Skeletal muscle tissue (tissue), 4 donors: ENCODE data around the gene VAPB. TPM values are rescaled to one million over a fixed set of nuclear protein-coding genes. Genes with fewer than 3 reads are reported as not detected.

ENCODE experiments used
- H3K27ac ChIP-seq: one replicate; pipeline ENCODE4 v1.7.0; 2013; ENCODE audit warnings: mild to moderate bottlenecking, low read depth, low read length, inconsistent platforms
- H3K27me3 ChIP-seq, 3 donors: one replicate each; pipeline ENCODE4 v1.7.0; 2013; ENCODE audit warnings: low read length in 3 of 3; ENCODE audit not compliant: control insufficient read depth in 3 of 3, insufficient read depth in 3 of 3
- H3K36me3 ChIP-seq, 3 donors: one replicate each; pipeline ENCODE4 v1.7.0; 2013; ENCODE audit warnings: low read length in 3 of 3; ENCODE audit not compliant: control insufficient read depth in 3 of 3, insufficient read depth in 3 of 3
- H3K4me1 ChIP-seq, 3 donors: one replicate each; pipeline ENCODE4 v1.7.0; 2013; ENCODE audit warnings: low read length in 3 of 3, mild to moderate bottlenecking in 3 of 3; ENCODE audit not compliant: control insufficient read depth in 3 of 3, insufficient read depth in 3 of 3
- H3K4me3 ChIP-seq, 3 donors: one replicate each; pipeline ENCODE4 v1.7.0; 2013; ENCODE audit warnings: low read length in 3 of 3
- H3K9ac ChIP-seq, 3 donors: one replicate each; pipeline ENCODE4 v1.7.0; 2013; ENCODE audit warnings: low read length in 3 of 3, mild to moderate bottlenecking in 3 of 3, moderate library complexity in 2 of 3, low read depth in 1 of 3
- H3K9me3 ChIP-seq, 3 donors: one replicate each; pipeline ENCODE4 v1.7.0; 2013; ENCODE audit warnings: low read length in 3 of 3; ENCODE audit not compliant: control insufficient read depth in 3 of 3
- total RNA-seq: library from RNA; depleted of rRNA; stranded (reverse); fragments of >200 nt; gene quantifications from one replicate; pipeline ENCODE4 v1.2.3, GENCODE V29; 2014
- donor health status: Osteomylitis.

VAPB gene
- total RNA-seq, 1 donor from 2014 or later, result 19.8 TPM

GRCh38 chr20:58452667-58453255 is 63.7 kb downstream of the VAPB start:
- H3K4me3 ChIP-seq, result no peak overlapping the region
- peaks cover 0 to 2% (median 0%) of the 10 kb centered on the region in 3 donors for H3K36me3 ChIP-seq
- no peak overlapping the region for H3K9ac ChIP-seq
- H3K27ac ChIP-seq, result no peak overlapping the region
- H3K9me3 ChIP-seq, result no peaks in the 10 kb centered on the region
- H3K27me3 ChIP-seq, result no peaks in the 10 kb centered on the region
- no peaks in the 10 kb centered on the region for H3K4me1 ChIP-seq

DNA sequence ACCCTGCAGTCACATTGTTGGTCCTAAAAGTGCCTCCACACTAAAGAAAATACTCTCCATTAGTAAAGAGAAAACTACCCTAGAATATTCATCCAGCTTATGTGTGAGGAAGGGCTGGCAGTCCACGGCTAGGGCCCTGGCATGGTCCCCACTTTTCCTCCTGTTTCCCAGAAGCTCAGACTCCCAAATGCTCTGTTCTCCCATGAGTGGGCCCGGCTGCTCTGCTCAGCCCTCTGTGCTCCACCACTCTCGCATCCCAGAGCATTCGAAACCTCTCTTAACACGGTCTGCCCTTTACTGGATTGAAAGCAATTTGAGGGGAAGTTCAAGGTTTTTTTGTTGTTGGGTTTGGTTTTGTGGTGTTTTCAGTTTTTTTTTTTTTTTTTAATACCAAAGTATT is 64.4 kb downstream of the VAPB start:
- Histone ChIP-seq H3K27me3 (no peaks in the 10 kb centered on the region), H3K27ac (no peak overlapping the region), H3K9me3 (no peaks in the 10 kb centered on the region)

GRCh38 chr20:58454460-58454859 is 65.4 kb downstream of the VAPB start:
- Histone ChIP-seq H3K27me3 (no peaks in the 10 kb centered on the region), H3K27ac (no peak overlapping the region), H3K36me3 (peaks cover 0 to 2% (median 0%) of the 10 kb centered on the region in 3 donors), H3K4me1 (no peaks in the 10 kb centered on the region), H3K9me3 (no peaks in the 10 kb centered on the region), H3K9ac (no peak overlapping the region), H3K4me3 (no peak overlapping the region)

More for the DNA sequence above, 64.4 kb downstream of the VAPB start:
- Histone ChIP-seq H3K4me1 (no peaks in the 10 kb centered on the region), H3K4me3 (no peak overlapping the region), H3K36me3 (peaks cover 0 to 2% (median 0%) of the 10 kb centered on the region in 3 donors), H3K9ac (no peak overlapping the region)

GRCh38 chr20:58457083-58457695 is 68.2 kb downstream of the VAPB start:
- no peaks in the 10 kb centered on the region for H3K9me3 ChIP-seq
- peaks cover 0 to 2% (median 0%) of the 10 kb centered on the region in 3 donors for H3K36me3 ChIP-seq
- H3K27me3 ChIP-seq, result no peaks in the 10 kb centered on the region
- no peak overlapping the region for H3K4me3 ChIP-seq
- no peak overlapping the region for H3K27ac ChIP-seq
- H3K4me1 ChIP-seq, result no peaks in the 10 kb centered on the region
- H3K9ac ChIP-seq, result no peak overlapping the region

DNA sequence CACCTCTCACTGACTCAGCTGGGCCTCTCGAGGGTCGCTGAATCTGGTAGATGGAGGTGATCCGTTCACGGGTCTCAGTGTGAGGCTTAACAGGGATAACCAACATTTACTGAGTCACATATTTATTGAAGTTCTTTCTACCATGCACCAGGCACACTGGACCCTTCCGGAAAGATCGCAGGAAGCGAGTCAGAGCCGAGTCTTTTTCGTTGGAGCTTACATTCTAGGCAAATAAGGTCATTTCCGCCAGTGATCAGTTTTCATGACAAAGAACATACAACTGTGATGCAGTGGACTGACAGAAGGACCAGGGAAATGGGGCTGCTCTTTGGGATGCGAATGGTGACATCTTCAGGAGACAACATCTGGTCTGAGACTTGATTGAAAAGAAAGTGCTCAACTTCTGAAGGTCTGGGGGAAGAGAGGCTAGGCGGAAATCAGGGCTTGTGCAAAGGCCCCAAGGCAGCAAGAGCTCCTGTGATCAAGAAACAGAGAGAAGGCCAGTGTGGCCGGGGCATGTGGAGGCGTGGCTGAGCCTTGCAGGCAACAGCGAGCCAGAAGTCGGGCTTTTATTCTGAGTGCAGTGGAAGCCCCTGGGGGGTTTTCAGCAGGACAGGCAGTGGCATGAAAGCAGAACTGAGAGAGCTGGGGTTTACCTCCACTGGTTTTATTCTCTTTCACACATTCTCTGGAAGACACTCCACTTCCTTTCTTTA is 69.5 kb downstream of the VAPB start:
- Histone ChIP-seq H3K27ac (no peak overlapping the region), H3K9ac (no peak overlapping the region), H3K36me3 (peaks cover 0 to 2% (median 0%) of the 10 kb centered on the region in 3 donors), H3K4me3 (no peak overlapping the region), H3K4me1 (no peaks in the 10 kb centered on the region), H3K27me3 (no peaks in the 10 kb centered on the region), H3K9me3 (peaks cover 0 to 2% (median 0%) of the 10 kb centered on the region in 3 donors)

- no peaks in the 10 kb centered on the region for H3K27me3 ChIP-seq
- no peak overlapping the region for H3K27ac ChIP-seq
- H3K4me3 ChIP-seq, result no peak overlapping the region
- H3K9me3 ChIP-seq, result peaks cover 0 to 2% (median 0%) of the 10 kb centered on the region in 3 donors
- H3K9ac ChIP-seq, result no peak overlapping the region
- no peaks in the 10 kb centered on the region for H3K4me1 ChIP-seq
- H3K36me3 ChIP-seq, result peaks cover 0 to 2% (median 0%) of the 10 kb centered on the region in 3 donors
Observed at GRCh38 chr20:58459058-58459750, 70.2 kb downstream of the VAPB start.

DNA sequence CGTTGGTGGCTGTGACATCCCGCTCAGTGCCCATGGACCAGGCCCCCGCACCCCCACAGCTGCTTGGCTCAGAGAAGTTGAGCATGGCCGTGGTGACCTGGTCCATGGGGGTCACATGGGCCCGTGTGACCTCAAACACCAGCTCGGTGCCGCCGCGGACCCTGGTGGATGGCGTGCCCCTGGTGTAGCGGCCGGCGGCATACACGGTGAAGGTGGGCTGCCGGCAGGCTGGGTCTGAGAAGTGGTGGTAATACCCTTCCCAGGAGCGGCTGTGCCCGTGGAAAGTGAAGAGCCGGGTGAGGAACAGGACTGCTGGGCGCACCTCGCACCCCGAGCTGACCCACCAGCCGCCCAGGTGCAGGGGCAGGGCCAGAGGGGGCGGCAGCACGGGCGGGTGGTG is 72.1 kb downstream of the VAPB start:
- H3K4me1 ChIP-seq, result no peaks in the 10 kb centered on the region
- no peak overlapping the region for H3K9ac ChIP-seq
- H3K4me3 ChIP-seq, result no peak overlapping the region

DNA sequence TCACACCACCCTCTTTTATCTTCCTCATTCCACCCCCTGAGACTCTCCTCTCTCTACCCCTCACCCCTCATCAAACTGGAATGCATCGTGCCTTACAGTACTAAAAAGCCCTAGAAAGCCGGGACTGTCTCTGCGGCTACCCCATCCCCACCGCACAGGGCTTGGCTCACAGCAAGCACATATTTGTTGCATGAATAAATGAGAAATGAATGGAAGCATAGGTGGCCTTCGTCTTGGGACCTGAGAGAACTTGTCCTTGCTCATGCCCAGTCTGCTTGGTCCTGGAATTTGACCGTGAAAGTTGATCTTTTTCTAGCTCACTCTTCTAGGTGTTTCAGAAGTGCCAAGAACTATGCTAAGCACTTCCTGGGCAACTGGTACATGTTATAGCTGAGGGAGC is 72.9 kb downstream of the VAPB start:
- peaks cover 0 to 2% (median 0%) of the 10 kb centered on the region in 3 donors for H3K9me3 ChIP-seq
- H3K36me3 ChIP-seq, result peaks cover 0 to 2% (median 0%) of the 10 kb centered on the region in 3 donors
- H3K9ac ChIP-seq, result no peak overlapping the region
- no peaks in the 10 kb centered on the region for H3K27me3 ChIP-seq
- no peaks in the 10 kb centered on the region for H3K4me1 ChIP-seq
- H3K4me3 ChIP-seq, result no peak overlapping the region
- H3K27ac ChIP-seq, result no peak overlapping the region

More for the DNA sequence above, 72.1 kb downstream of the VAPB start:
- H3K9me3 ChIP-seq, result peaks cover 0 to 2% (median 0%) of the 10 kb centered on the region in 3 donors
- H3K36me3 ChIP-seq, result peaks cover 0 to 2% (median 0%) of the 10 kb centered on the region in 3 donors
- no peak overlapping the region for H3K27ac ChIP-seq
- no peaks in the 10 kb centered on the region for H3K27me3 ChIP-seq

- peaks cover 0 to 2% (median 0%) of the 10 kb centered on the region in 3 donors for H3K9me3 ChIP-seq
- no peak overlapping the region for H3K4me3 ChIP-seq
- H3K27ac ChIP-seq, result no peak overlapping the region
- H3K36me3 ChIP-seq, result no peaks in the 10 kb centered on the region
- no peaks in the 10 kb centered on the region for H3K4me1 ChIP-seq
- no peak overlapping the region for H3K9ac ChIP-seq
- H3K27me3 ChIP-seq, result no peaks in the 10 kb centered on the region
Observed at GRCh38 chr20:58463256-58463655, 74.2 kb downstream of the VAPB start.
